HG02840 (cell line): ENCODE results near the gene EVI2B.
"Not testable (repeated sequence)": the region's sequence is repeated elsewhere in the genome, so short reads cannot be mapped to it uniquely, and the experiment has no call there.

Source experiments
- ATAC-seq: cut with Tn5 transposase; IDR thresholded peaks from one replicate; pipeline ENCODE4 v1.9.1; 2021; ENCODE audit warnings: mild to moderate bottlenecking, moderate library complexity, moderate number of reproducible peaks; ENCODE audit not compliant: unreplicated experiment, low FRiP score

The EVI2B gene, protein sequence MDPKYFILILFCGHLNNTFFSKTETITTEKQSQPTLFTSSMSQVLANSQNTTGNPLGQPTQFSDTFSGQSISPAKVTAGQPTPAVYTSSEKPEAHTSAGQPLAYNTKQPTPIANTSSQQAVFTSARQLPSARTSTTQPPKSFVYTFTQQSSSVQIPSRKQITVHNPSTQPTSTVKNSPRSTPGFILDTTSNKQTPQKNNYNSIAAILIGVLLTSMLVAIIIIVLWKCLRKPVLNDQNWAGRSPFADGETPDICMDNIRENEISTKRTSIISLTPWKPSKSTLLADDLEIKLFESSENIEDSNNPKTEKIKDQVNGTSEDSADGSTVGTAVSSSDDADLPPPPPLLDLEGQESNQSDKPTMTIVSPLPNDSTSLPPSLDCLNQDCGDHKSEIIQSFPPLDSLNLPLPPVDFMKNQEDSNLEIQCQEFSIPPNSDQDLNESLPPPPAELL

DNA sequence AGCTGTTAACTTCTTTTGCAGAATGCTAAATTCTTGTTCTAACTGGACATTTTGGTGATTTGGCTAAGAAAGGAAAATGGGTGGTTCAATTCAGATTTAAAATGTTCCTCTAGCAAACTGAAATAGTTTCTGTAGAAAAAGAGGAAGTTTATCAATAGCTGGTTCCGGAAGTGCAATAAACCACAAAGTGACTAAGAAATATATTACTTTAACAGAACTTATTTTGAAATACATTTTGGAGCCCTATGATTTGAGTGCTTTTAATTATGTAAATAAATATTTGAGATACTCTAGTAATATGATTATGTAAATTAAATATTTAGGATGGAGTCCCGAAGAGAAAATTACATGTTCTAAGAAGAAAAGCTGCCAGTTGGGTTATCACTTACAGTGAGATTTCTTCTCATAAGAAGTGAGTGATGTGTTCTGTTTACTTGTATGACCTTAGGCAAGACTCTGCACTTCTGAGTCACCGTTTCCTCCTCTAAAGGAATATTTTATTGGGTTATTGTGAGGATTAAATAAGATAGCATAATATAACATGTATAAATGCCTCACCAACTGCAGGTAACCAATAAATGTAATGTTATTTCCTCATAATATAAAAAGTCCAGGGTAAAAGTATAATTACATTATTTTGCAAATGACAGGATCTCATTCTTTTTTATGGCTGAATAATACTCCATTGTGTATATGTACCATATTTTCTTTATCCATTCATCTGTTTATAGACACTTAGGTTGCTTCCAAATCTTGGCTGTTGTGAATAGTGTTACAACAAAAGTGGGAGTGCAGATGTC, at the start of gene EVI2B:
Gene EVI2B (minus strand): TSS at position 73 of the 800 bp plus-strand sequence. CDS start 8,445 bp downstream, outside the sequence.
- no peak for ATAC-seq

DNA sequence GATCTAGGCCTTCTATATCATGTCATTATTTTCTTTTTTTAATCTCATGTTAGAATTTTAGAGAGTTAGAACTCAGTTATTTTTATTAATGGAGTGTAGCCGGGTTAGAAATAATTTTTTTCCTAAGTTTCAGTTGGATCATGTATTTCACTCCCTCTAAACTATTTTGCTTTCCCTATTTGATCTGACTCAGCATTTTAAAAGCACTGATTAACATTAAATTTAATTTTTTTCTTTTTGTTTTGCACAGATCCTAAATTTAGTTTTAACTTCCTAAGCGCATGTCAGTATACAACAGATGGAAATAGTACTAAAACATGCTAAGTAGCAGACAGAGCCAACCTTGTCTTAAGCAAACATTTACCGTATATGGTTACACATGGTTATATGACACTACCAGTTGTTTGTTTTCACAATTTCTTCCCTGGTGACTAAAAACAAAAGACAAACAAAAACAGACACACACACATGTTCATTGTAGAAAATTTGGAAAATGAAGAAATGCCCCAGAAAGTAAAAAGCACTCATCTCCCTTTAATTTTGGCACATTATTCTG, 44.1 kb upstream of the EVI2B start:
- no peak for ATAC-seq

DNA sequence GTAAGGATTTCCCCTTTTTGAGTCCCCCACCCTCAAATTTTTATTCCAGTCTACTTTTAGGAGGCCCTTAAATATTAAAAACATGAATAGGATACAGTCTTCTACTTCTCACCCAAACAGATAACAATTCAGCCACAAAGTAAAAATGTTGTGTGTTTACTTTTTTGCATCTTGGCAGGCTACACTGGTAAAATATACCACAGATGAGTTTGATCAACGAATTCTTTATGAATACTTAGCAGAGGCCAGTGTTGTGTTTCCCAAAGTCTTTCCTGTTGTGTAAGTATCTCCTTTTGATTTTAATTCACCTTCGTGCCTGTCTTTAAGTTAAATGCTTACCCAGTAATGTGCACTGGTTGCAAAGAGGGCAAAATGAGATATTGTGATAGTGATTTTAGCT, 43.2 kb upstream of the EVI2B start:
- no peak for ATAC-seq

DNA sequence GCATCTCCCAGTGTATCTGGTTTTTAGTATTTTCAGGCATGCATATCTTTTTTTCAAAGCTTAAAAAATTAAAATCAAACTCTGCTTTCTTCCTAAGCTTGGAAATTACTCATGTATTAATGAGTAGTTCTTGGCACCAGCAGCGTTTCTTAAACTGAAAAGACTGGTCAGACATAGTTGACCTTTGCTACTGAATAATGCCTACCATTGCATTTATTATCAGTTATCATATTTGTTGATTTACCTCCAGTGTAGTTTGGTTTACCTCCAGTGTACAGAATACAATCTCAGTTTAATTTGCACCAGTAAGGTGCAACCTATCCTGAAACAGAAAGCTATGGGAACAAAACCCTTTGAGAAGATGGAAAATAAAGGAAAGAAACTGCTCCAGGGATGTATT, 42.1 kb upstream of the EVI2B start:
- no peak for ATAC-seq

DNA sequence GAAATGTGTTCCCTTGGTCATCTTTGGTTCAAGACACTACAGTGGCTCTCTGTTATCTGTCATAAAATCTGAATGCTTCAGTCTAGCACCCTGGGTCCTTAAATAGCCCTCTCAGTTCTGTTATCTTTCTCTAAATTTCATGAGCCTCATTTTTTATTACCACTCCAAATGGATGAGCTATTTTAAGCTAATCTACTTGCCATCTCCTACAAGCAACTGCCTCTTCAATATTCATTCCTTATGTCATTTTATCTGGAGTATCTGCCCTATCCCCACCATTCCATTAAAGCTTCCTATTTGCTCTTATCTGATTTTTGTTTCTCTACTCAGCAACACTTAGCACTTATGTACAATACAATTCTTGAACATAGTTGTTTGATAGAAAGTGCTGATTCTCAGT, 35.6 kb upstream of the EVI2B start:
- no peak for ATAC-seq

DNA sequence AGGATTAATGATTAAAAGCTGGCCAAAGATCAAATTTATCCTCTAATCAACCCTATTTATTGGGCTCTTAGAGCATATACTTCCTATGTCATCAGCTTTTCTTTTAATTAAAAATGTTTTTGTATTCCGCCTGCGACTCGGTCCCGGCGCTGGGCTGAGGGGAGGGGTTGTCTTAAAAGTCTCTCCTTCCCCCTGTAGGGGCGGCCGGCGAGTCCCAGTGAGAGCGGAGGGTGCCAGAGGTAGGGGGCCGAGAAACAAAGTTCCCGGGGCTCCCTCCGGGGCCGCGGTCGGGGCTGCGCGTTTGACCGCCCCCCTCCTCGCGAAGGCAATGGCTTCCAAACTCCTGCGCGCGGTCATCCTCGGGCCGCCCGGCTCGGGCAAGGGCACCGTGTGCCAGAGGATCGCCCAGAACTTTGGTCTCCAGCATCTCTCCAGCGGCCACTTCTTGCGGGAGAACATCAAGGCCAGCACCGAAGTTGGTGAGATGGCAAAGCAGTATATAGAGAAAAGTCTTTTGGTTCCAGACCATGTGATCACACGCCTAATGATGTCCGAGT, 31.4 kb upstream of the EVI2B start:
- not testable (repeated sequence) for ATAC-seq

DNA sequence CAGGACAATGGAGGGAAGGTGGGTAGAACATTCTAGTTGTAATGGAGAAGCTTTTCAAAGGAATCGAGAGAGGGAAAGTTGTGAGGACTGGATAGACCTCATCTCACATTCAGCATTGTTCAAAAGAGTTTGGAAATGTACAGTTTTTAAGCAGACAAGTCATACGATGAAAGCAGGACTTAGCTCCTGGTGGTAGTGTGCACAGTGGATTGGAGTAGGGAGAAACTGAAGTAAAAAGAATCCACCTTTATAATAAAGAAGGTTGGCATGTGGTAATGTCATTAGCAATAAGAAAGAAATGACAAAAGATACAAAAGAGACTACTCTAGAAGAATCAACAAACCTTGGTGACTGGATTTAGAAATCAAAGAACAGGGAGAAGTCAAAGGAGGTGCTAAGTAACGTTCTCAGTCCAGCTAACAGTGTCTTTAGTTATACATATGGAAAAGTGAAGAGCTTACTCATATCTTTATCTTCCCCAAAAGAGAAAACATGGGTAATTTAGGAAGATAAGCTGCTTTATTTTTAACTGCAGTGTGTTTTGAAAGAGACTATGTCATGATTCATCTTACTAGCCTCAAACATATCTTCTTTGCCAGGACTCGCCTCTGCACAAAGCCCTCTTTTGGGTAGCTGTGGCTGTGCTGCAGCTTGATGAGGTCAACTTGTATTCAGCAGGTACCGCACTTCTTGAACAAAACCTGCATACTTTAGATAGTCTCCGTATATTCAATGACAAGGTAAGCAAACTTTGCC, 26.2 kb upstream of the EVI2B start:
- ATAC-seq, result no peak

DNA sequence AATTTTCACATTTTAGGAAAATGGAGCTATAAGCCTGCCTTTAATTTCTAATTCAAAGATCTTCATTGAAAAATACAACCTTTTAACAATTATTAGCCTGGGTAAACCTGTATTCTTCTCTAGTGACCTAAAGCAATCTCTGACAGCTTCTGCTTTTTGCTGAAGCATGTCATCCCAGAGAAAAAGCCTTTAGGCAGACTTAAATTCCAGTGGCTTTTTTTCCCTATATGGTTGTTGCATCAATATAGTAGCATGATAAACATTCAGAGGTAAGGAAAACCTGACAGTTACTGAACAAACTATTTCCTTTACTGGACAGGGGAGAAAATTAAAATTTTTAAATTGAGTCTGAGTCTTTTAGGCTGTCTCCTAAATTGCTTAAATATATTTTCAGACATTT, 15.4 kb upstream of the EVI2B start:
- ATAC-seq, result no peak

DNA sequence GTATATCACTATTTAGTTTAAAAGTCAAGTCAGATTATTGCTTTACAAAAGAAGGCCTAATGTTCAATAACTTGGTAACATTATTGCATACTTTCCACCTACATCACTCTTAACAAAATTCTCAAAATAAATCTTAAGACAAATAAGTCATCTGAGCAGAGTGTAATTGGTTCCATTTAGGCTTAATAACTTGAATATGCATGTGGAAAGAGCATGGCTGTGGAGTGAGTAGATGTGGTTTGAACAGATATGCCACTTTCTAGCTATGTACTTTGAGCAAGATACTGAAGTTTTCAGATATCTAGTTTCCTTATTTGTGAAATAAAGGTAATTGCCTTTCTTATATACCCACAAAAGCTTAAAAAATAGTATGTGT, 14.3 kb upstream of the EVI2B start:
- ATAC-seq, result no peak

DNA sequence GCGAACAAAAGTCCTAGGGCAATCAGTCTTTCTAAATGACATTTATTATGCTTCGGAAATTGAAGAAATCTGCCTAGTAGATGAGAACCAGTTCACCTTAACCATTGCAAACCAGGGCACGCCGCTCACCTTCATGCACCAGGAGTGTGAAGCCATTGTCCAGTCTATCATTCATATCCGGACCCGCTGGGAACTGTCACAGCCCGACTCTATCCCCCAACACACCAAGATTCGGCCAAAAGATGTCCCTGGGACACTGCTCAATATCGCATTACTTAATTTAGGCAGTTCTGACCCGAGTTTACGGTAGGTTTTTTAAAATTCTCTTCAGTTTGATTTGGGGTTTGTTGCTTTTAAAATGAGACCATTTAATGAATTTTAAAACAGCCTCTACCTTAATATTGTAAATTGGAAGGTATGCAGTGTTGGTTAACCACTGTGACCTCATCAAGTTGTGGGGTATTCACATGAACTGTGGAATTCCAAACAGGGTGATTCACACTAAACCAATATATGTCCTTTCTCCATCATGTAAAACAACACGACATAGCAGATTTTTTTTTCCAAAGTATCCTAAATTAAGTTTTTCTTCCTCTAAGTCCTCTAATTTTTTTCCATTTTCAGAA, 13.8 kb upstream of the EVI2B start:
- ATAC-seq, result no peak

DNA sequence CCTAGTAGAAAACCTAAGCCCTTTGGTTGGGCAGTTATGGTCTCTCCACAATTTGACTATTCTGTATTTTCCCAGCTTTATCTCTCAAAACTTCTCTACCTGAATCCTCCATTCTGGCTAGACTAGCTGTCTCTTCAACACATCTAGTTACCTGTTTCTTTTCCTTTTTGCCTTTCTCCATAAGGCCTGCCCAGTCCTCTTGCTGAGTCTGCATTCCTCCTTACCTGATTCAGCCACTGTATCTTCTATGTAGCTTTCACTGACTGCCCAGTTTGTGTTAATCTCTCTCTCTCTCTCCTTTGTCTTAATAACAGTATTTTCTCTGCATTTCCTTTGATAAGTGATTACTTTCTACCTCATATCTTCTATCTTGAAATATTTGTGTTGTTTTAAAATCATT, 9.7 kb upstream of the EVI2B start:
- no peak for ATAC-seq

DNA sequence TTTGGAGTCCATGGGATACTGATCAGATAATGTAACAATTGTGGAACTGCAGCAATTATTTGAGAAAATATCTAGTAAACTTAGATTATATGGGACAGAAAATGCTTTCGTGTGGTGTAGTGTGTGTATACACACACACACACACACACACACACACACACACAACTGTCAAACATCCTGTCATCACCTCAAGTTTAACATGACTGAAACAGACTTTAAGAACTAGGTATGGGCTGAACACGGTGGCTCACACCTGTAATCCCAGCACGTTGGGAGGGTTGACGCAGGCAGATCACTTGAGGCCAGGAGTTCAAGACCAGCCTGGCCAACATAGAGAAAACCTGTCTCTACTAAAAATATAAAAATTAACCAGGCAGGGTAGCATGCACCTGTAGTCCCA, 8.1 kb upstream of the EVI2B start:
- no peak for ATAC-seq

DNA sequence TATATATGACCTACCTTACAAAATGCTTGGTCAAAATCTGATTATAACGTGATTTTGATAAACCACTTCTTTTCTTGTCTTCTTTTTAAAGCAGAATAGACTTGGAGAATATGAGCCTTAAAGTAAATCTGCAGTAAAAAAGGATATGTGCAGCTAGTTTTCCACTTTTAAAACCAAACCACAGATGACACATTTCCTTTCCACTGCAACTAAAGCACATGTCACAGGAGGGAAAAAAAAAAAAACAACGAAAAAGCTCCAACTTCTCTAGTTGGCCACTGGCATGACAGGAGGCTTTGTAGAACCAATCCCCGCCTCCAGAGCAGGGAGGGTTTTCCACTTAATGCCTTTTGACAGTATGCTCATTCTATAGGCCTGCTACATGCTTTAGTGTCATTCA, 7.6 kb upstream of the EVI2B start, which contains the start of gene EVI2A:
Gene EVI2A (minus strand): TSS at position 142 of the 400 bp plus-strand sequence. CDS start 2,609 bp downstream, outside the sequence.
- ATAC-seq, result no peak

DNA sequence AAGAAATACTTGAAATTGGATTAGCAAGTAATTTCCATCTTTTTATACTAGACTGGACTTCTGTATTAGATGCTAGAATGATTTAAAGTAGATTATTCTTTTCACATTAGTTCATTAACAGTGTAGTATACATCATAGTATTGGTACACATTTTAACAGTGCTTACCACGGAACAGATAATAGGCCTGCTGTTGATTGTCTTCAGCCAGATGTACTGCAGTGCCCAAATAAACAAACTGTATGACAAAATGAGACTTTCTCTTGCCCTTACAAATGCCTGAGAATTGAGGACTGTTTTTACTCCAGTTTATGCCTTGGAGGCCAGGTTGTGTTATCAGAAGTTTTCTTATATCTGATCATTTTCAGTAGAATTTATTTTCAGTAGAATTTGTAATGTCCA, 6.9 kb upstream of the EVI2B start:
- ATAC-seq, result no peak

DNA sequence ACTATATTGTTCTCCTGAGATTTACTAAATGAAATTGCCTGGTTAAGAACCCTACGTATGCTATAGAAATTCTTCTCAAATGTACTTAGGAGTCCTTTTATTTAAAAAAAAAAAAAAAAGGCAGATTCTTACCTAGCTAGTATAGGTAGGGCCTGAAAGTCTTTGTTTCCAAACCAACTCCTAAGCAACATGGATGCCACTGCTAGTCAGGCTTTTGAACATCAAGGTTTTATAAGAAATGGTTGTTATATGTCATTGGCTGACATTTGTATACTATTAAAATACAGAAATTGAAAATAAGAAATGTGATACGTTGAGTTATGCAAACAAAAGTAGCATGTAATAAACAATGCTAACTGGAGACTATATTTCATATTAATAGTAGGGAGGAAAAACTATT, 6.4 kb upstream of the EVI2B start:
- no peak for ATAC-seq

DNA sequence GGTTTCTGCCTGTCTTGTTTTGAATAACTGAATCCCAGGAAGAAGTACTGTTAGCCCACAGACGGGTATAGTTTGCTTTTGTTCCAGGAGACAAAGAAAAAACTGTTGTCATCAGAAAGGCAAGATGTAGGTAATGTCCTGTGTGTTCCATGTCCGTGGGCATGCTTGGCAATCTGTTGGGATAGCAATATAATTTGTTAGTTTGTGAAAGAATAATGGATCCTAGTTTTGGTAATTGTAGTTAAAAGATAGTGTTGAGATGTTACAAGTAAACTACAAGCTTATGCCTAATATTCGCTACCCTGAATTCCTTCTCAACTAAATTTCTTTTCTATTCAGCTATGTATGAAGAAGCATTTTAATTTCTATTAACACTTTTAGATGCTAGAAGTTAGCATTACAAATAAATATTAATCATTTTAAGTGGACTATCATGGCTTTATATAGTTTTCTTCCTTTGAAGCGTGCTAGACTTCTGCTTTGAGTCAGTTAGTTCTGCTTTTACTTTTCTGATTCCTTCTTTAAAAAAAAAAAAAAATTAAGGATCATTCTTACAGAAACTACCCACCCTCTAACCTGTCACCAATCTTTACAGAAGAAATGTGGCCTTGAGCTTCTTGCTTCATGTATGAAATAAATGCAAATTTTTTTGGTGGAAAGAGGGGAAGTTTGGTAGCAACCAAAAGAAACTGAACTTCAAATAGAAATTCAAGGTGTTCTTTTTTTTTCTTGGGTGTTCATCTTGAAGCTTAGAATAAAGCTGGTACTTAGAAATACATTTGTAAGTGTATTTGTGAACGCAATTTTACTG, 5.2 kb upstream of the EVI2B start:
- ATAC-seq, result no peak

DNA sequence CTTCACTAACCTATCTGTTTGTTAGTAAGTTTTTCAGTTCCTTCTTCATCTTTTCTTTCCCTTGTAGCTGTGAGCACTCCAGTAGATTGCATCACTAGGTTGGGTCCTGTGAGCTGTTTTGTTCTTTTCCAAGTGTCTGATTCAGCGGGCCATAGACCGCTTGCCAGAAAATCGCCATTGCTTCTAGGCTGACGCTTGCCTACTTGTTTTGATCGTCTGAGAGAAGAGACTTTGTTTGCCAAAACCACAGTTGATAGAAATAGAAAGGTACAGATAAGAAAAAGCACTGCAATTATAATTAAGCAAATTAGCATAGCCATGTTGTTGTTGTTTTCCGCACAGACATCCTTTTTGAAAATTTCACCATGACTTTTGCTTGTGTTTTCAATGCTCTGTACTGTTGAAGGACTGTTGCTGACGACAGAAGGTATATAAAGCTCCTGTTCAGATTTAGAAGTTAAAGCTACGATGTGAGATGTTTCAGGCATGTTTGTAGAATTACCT, 4.5 kb upstream of the EVI2B start:
- ATAC-seq, result no peak

DNA sequence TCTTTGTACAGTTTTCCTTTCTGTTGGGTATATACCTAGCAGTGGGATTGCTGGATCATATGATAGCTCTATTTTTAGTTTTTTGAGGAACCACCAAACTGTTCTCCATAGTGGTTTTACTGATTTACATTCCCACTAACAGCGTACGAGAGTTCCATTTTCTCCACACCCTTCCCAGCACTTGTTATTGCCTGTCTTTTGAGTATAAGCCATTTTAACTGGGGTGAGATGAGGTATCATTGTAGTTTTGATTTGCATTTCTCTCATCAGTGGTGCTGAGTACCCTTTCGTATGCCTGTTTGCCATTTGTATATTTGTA, 887 bp upstream of the EVI2B start:
- ATAC-seq, result no peak

DNA sequence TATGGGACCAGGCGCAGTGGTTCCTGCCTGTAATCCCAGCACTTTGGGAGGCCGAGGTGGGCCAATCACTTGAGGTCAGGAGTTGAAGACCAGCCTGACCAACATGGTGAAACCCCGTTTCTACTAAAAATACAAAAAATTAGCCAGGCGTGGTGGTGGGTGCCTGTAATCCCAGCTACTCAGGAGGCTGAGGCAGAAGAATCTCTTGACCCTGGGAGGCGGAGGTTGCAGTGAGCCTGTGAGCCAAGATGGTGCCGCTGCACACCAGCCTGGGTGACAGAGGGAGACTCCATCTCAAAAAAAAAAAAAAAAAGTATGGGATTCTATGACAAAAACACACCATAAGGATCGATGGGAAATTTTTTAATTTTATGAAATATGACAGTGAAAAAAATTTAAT, 1.6 kb downstream of the EVI2B start:
- ATAC-seq, result not testable (repeated sequence)
